IMR-90 (cell line): ENCODE results near the gene KLK14.

Experiments used
- CEBPB ChIP-seq: IDR thresholded peaks from 2 replicates; pipeline ENCODE4 v1.6.1; 2012; ENCODE audit warnings: low read depth, low read length, improper control_type of control experiment
- CHD1 ChIP-seq: IDR thresholded peaks from 2 replicates; pipeline ENCODE4 v1.6.1; 2012; ENCODE audit warnings: low read depth, low read length, improper control_type of control experiment
- CTCF ChIP-seq: conservative IDR thresholded peaks from 2 replicates; pipeline ENCODE4 v1.5.1; 2012; ENCODE audit warnings: mild to moderate bottlenecking, low read depth, low read length, improper control_type of control experiment
- MAFK ChIP-seq: IDR thresholded peaks from 2 replicates; pipeline ENCODE4 v1.6.1; 2012; ENCODE audit warnings: low read depth, low read length, improper control_type of control experiment
- POLR2A ChIP-seq: IDR thresholded peaks from 2 replicates; pipeline ENCODE4 v1.6.1; 2012; ENCODE audit warnings: mild to moderate bottlenecking, low read depth, low read length
- SMC3 ChIP-seq: fragments of 150-350 bp; IDR thresholded peaks from 2 replicates; pipeline ENCODE4 v1.6.1; 2016; ENCODE audit warnings: low read depth, mild to moderate bottlenecking, antibody characterized with exemption, low read length, moderate library complexity
- TF ChIP-seq, protein P1 (sequence below): fragments of 150-350 bp; IDR thresholded peaks from 2 replicates; pipeline ENCODE4 v1.6.1; 2017; ENCODE audit warnings: mild to moderate bottlenecking, antibody characterized with exemption, low read length, low read depth

DNA sequence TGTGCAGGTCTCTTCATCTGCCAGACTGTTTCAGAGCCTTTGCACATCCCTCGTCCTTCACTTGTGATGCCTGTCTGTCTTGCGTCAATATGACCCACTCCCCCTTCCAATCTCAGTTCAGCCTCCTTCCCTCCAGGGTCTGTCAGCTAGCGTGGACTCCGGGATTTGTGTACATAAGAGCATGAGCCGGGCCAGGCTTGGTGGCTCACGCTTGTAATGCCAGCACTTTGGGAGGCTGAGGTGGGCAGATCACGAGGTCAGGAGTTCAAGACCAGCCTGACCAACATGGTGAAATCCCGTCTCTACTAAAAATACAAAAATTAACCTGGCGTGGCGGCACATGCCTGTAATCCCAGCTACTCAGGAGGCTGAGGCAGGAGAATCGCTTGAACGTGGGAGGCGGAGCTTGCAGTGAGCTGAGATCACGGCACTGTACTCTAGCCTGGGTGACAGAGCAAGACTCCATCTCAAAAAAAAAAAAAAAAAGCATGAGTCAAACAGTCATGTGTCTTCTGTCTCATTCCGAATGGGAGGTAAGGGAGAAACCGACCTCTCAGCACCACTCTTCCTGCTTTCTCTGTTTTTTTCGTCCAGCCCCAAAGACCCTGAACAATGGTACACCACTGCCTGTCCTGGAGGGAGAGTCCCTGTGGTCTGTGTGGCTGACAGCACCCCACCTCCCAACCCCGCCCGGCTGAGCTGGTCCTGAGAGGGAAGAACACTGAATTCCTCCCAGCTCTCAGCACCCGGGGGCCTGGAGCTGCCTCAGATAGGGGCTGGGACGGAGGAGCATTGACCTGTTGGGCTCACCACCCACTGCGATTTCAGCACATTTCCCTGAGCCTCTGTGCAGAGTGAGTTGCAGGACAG, 39.7 kb upstream of the KLK14 start:
- TF ChIP-seq CTCF (no peak), SMC3 (no peak), POLR2A (no peak), MAFK (no peak), CHD1 (no peak), CEBPB (no peak)
- TF ChIP-seq, protein P1, sequence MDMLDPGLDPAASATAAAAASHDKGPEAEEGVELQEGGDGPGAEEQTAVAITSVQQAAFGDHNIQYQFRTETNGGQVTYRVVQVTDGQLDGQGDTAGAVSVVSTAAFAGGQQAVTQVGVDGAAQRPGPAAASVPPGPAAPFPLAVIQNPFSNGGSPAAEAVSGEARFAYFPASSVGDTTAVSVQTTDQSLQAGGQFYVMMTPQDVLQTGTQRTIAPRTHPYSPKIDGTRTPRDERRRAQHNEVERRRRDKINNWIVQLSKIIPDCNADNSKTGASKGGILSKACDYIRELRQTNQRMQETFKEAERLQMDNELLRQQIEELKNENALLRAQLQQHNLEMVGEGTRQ: no peak
